Mucosa of rectum (tissue), 2 donors: ENCODE measurements around the gene DBNL.

Experiments used
- H3K27ac ChIP-seq, 2 donors: one replicate each; pipeline ENCODE4 v1.7.0; 2013; ENCODE audit warnings: inconsistent platforms in 2 of 2, low read depth in 2 of 2, low read length in 2 of 2
- H3K27me3 ChIP-seq, 2 donors: one replicate each; pipeline ENCODE4 v1.7.0; 2013; ENCODE audit warnings: low read length in 2 of 2; ENCODE audit not compliant: control insufficient read depth in 2 of 2, insufficient read depth in 2 of 2
- H3K36me3 ChIP-seq, 2 donors: one replicate each; pipeline ENCODE4 v1.7.0; 2013; ENCODE audit warnings: low read length in 2 of 2; ENCODE audit not compliant: control insufficient read depth in 2 of 2, insufficient read depth in 2 of 2
- H3K4me1 ChIP-seq, 2 donors: one replicate each; pipeline ENCODE4 v1.7.0; 2013; ENCODE audit warnings: low read length in 2 of 2, mild to moderate bottlenecking in 1 of 2; ENCODE audit not compliant: control insufficient read depth in 2 of 2, insufficient read depth in 2 of 2
- H3K4me3 ChIP-seq, 2 donors: one replicate each; pipeline ENCODE4 v1.7.0; 2013; ENCODE audit warnings: low read length in 2 of 2
- H3K9ac ChIP-seq, 2 donors: one replicate each; pipeline ENCODE4 v1.7.0; 2013; ENCODE audit warnings: low read length in 2 of 2, low read depth in 1 of 2, mild to moderate bottlenecking in 1 of 2
- H3K9me3 ChIP-seq, 2 donors: one replicate each; pipeline ENCODE4 v1.7.0; 2013; ENCODE audit warnings: low read length in 2 of 2; ENCODE audit not compliant: control insufficient read depth in 2 of 2
- donor health status: healthy.
- donor health status: Normal muscosa, but diverticular disease.

DBNL gene

GRCh38 chr7:44078521-44078920 lies 34.0 kb downstream of the DBNL start:
- Histone ChIP-seq H3K4me1 (peaks cover 14 to 16% of the 10 kb centered on the region in 2 donors), H3K27me3 (no peaks in the 10 kb centered on the region), H3K27ac (no peak overlapping the region), H3K9me3 (no peaks in the 10 kb centered on the region), H3K9ac (no peak overlapping the region), H3K4me3 (no peak overlapping the region), H3K36me3 (peaks cover 37 to 55% of the 10 kb centered on the region in 2 donors)

DNA sequence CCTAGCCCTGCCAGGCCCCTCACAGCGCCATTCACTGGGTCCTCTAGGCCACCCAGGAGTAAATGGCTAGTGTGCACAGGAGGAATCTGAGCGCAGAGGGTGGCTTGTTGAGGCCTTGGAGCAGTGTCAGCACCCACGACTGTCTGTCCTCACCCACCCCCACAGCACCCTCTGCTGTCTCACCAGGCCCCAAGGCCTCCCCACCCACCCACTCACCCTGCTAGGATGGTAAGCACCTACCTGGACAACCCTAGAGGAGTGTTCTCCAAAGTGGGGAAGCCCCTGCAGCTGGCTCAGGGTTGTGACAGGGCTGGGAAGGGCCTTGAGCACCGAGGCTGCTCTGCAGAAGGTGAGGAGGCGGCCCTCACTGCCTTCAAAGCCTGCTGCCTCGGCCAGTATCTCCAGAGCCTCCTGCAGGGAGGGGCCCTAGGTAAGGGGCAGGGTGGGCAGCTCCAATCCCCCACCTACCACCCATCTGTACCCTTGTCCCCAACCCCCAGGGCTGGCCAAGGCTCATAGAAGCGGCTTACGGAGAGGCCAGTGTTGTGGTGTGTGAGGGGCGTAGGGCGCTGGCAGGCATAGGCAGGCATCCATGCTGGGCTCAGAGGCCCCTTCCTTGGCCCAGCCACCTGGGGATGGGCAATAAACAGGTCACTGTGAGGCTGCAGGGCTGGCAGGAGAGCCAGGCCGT lies 35.0 kb downstream of the DBNL start:
- Histone ChIP-seq H3K4me3 (no peak overlapping the region), H3K36me3 (peaks cover 37 to 55% of the 10 kb centered on the region in 2 donors), H3K9me3 (no peaks in the 10 kb centered on the region), H3K4me1 (peaks cover 4 to 9% of the 10 kb centered on the region in 2 donors), H3K27me3 (no peaks in the 10 kb centered on the region), H3K9ac (no peak overlapping the region), H3K27ac (no peak overlapping the region)

DNA sequence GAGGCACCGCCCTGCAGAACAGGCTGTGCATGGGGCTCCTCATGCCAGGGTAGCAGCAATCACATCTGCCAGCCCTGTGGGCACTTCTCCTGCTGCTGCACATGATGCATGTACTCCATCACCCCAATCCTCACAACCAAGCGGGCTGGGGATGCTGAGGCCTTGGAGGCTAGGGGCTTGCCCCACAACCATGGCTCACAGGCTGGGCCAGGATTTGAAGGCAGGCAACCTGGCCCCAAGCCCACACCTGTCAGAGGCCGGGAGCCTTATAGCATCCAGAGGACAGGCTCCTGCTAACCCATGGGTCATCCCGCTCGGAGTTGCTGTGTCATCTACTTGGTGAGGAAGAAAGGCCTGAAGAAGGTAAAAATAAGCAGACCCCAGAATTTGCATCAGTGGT lies 35.6 kb downstream of the DBNL start:
- no peak overlapping the region for H3K27ac ChIP-seq
- no peaks in the 10 kb centered on the region for H3K9me3 ChIP-seq
- peaks cover 37 to 54% of the 10 kb centered on the region in 2 donors for H3K36me3 ChIP-seq
- peaks cover 3 to 9% of the 10 kb centered on the region in 2 donors for H3K4me1 ChIP-seq
- H3K4me3 ChIP-seq, result no peak overlapping the region
- H3K9ac ChIP-seq, result no peak overlapping the region
- no peaks in the 10 kb centered on the region for H3K27me3 ChIP-seq

DNA sequence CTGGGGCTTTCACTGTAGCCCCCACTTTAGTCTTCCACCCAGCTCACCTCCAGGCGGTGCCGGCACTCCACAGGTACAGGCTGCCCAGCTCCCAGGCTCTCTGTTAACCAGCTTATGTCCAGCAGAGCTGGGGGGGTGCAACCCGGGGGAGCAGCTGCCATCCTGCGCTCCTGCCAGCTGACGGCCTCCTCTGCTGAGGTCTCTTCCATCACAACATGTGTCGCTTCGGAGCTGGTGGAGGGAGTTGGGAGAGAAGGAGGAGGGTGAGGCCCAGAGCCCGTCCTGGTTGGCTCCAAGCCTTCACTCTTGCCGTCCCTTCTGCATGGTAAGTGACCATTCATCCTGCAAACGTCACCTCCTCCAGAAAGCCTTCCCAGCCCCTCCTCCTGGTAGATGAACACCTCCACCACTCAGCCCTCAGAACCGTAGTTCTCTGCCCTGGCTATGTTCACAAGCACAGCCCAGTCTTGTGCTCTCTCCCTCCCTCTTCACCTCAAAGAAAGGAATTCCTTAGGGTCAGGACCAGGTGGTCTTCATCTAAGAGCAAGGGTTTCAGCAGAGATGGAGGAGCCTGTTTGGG lies 36.3 kb downstream of the DBNL start:
- H3K36me3 ChIP-seq, result peaks cover 35 to 51% of the 10 kb centered on the region in 2 donors
- no peaks in the 10 kb centered on the region for H3K27me3 ChIP-seq
- peak overlapping the region in 1 of 2 donors; percentile 42 for H3K9ac ChIP-seq

GRCh38 chr7:44081266-44081748 lies 36.8 kb downstream of the DBNL start:
- Histone ChIP-seq H3K27ac (no peak overlapping the region), H3K4me3 (peak overlapping the region; percentile 50 to 89), H3K27me3 (no peaks in the 10 kb centered on the region), H3K9ac (peak overlapping the region in 1 of 2 donors; percentile 42), H3K4me1 (peaks cover 3 to 9% of the 10 kb centered on the region in 2 donors), H3K9me3 (no peaks in the 10 kb centered on the region), H3K36me3 (peaks cover 30 to 46% of the 10 kb centered on the region in 2 donors)

More for the DNA sequence above, 36.3 kb downstream of the DBNL start:
- no peaks in the 10 kb centered on the region for H3K9me3 ChIP-seq
- H3K27ac ChIP-seq, result no peak overlapping the region
- H3K4me1 ChIP-seq, result peaks cover 3 to 9% of the 10 kb centered on the region in 2 donors
- H3K4me3 ChIP-seq, result peak overlapping the region; percentile 50 to 89

DNA sequence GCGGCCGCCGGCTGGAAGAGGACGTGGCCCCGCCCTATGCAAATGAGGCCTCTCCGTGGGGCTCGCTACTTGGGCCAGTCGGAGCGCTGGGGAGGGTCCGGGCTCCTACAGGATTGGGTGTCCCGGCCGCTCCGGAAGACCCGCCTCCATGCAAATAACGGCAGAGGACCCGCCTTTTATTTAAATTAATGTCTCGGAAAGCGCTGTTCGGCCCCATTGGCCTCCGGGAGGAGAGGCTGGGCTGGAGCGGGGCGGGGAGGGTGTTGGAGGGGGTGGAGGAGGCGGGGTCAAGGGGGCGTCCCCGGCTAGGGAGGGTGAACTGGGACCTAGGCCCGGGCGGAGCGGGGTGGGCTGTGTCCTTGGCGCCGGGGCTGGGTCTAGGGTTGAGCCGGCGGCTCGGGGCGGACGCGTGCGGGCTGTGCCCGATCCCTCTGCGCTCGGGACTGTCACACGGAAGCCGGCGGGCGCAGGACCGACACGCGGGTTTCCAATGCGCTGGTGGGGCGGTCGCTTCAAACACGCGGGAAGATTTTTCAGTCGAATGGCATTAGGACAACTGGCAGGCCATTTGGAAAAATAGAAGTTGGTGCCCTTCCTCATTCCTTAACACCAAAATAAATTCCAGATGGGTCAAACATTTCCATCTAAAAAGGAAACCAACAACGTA lies 38.2 kb downstream of the DBNL start:
- Histone ChIP-seq H3K9me3 (no peaks in the 10 kb centered on the region), H3K9ac (peak overlapping the region; percentile 56 to 80), H3K4me1 (peaks cover 3 to 9% of the 10 kb centered on the region in 2 donors), H3K4me3 (peak overlapping the region; percentile 77 to 78), H3K27me3 (no peaks in the 10 kb centered on the region), H3K36me3 (peaks cover 16 to 33% of the 10 kb centered on the region in 2 donors), H3K27ac (peak overlapping the region; percentile 84 to 87)

DNA sequence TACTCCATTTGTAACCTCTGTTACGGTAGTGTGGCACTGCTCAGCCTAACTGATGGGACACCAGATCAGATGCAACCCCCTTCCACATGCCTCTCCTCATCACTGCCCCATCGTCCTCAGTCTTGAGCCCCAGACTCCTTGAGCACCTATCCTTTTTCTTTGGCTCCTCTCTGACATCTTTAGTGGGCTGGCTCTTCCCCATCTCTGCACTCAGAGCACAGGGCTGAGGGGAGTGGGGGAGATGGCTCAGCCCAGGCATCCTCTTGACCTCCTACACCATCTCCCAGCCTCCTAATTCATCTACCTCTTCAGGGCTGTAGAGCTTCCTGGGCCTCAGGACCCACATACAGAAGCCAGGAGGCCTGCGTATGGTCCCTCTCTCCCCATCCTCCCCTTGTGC lies 39.3 kb downstream of the DBNL start:
- no peak overlapping the region for H3K4me3 ChIP-seq
- H3K36me3 ChIP-seq, result peaks cover 7 to 21% of the 10 kb centered on the region in 2 donors
- H3K9ac ChIP-seq, result no peak overlapping the region
- H3K27me3 ChIP-seq, result no peaks in the 10 kb centered on the region
- no peak overlapping the region for H3K27ac ChIP-seq
- H3K4me1 ChIP-seq, result peaks cover 3 to 9% of the 10 kb centered on the region in 2 donors
- no peaks in the 10 kb centered on the region for H3K9me3 ChIP-seq

GRCh38 chr7:44084701-44085100 lies 40.2 kb downstream of the DBNL start:
- H3K4me1 ChIP-seq, result peaks cover 3 to 9% of the 10 kb centered on the region in 2 donors
- no peak overlapping the region for H3K9ac ChIP-seq
- H3K27ac ChIP-seq, result no peak overlapping the region
- H3K27me3 ChIP-seq, result no peaks in the 10 kb centered on the region
- H3K36me3 ChIP-seq, result peaks cover 0 to 13% of the 10 kb centered on the region in 2 donors
- H3K4me3 ChIP-seq, result no peak overlapping the region
- no peaks in the 10 kb centered on the region for H3K9me3 ChIP-seq

GRCh38 chr7:44085546-44085945 lies 41.0 kb downstream of the DBNL start:
- H3K4me1 ChIP-seq, result peaks cover 3 to 9% of the 10 kb centered on the region in 2 donors
- no peaks in the 10 kb centered on the region for H3K9me3 ChIP-seq
- peaks cover 0 to 4% of the 10 kb centered on the region in 2 donors for H3K36me3 ChIP-seq
- H3K27ac ChIP-seq, result no peak overlapping the region
- no peak overlapping the region for H3K4me3 ChIP-seq
- no peaks in the 10 kb centered on the region for H3K27me3 ChIP-seq
- H3K9ac ChIP-seq, result no peak overlapping the region

DNA sequence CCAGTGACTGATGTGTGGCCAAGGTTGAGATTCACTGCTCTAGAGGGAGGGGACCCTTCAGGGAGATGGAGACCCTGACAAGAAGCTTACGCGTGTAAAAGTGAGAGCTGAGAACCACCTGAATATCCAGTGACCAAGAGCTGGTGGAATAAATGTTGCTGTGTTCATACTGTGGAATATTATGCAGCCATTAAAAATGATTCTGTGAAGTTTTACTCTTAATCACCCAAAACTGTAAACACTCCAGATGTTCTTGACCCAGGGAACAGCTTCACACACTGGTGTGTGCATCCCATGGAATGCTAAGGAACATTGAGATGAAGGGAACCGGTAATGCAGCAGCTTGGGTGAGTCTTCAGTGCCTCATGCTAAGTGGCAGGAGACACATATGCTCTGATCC lies 42.1 kb downstream of the DBNL start:
- Histone ChIP-seq H3K27me3 (no peaks in the 10 kb centered on the region), H3K27ac (no peak overlapping the region), H3K4me3 (no peak overlapping the region), H3K4me1 (no peaks in the 10 kb centered on the region), H3K9me3 (no peaks in the 10 kb centered on the region), H3K36me3 (no peaks in the 10 kb centered on the region), H3K9ac (no peak overlapping the region)
